ENCODE measurements around the gene RAD1.

The RAD1 gene

DNA sequence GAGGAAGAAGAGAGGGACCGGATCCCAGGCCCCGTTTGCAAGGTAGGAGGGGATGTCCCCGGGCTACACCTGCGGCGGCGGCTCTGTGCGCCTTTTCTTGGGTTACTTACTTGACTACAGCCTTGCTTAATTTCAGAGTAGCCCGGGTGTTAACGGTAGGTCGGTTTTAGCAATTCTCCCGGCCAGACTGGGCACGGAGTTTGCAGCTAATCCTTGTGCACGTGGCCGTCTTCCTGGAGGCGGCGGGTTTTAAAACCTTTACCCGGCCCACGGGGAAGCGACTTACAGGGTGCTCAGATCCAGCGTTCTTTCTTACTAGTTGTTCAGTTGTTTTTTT, 520 bp upstream of the RAD1 start:
- peak; percentile 11 for DNase-seq (ENCODE audit: low read depth)

DNA sequence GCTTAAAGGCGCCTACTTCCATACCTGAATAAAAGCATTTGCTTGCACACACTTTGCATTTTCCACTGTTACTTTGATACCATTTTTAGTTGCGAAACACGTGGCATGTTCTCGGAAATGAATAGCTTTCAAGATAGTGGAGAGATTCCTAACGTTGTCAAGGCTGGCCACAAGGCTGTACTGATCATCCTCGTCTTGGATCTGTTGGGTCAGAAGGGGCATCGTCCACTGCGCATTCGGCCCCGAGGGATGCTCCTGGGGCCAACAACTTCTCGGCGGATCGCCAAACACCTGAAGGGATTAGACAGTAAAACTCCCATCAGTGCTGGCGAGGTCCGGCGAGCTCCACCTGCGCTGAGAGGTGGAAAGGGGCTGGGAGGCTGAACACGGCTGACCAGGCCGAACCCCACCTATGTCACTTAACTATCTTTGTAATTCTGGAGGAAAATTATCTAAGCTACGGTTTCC, 599 bp downstream of the RAD1 start:
- no peak for DNase-seq (ENCODE audit: low read depth)

DNA sequence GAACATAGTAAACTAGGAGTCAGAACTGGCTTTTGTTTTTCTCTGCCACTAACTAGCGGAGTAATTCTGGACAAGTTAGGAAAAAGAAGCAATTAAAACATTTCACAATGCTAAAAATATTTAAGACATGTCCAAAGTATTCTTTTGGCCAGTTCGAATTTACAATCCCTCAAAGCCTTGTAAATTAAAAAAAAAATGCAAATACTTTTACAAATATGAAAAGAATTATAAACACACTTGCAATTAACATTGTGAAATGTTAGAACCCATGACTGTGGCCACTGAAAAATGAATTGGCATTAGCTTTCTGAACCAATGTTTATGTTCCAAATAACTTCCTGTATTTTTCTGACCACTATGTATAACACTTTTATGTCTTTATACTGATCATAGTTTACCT, 2.2 kb downstream of the RAD1 start:
- no peak for DNase-seq (ENCODE audit: low read depth)

DNA sequence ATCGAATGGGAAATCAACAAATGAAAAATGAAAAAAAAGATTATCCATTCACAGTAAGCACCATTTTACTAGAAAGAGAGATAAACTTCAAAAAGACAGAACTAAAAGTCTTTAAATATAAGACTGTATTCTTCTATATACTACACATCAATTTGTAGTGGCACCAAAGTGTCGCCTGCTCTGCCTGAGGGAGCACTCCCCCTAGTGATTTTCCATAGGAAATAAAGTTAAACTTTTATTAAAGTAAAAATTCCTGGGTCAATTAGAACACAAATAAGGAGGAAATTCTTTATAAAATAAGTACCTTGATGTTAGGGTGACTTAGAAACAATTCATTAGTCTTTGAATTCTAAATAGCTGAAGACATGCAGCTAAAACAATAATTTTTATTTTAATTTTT, 9.7 kb downstream of the RAD1 start:
- no peak for DNase-seq (ENCODE audit: low read depth)

DNA sequence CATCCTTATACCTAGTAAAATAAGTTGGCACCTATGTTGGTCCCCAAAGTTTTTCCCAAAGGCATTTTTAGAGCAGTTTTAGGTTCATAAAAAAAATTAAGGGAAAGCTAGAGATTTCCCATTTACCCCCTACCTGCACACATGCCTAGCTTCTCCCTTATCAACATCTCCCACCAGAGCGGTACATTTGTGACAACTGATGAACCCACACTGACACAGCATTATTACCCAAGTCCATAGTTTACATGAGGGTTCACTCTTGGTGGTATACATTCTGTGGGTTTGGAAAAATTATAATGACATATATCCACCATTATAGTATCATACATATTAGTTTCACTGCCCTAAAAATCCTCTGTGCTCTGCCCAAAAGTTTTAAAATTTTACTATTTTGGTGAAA, 12.0 kb downstream of the RAD1 start:
- DNase-seq (ENCODE audit: low read depth) = no peak

DNA sequence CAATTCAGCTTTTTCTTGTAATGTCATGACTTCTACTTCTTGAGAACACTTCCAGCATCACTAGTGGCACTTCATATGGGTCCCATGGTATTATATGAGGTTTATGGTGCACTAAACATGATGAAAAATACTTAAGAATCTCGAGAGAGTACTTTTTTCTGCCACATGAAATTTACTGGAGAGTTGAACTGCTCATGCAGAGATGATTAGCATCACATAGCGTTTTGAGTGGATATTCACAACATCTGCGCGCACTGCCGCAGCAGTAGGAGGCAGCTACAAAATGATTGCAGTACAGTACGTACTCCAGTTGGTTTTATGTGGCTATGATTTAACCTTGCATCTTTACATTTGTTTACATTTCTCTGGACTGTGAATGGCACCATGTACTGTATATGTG, 14.7 kb downstream of the RAD1 start:
- DNase-seq (ENCODE audit: low read depth) = no peak

DNA sequence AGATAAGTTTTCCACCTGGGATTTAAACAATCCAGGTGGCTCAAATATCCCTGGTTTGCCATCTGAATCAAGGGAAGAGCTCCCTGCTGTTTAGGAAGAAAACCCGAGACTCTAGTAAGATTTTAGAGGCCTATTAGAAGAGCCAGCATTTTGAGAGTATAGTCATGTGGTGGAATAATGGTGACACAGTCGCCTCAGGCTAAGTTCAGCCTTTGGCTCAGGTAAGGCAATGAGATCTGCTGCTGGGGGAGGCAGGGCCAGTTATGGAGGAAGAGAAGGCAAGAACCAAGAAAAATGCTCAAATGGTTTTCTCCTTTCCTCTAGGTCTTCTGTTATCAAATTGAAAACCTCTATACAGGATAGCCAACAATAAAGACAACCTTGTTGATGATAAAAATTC, 16.2 kb downstream of the RAD1 start:
- DNase-seq (ENCODE audit: low read depth) = no peak

DNA sequence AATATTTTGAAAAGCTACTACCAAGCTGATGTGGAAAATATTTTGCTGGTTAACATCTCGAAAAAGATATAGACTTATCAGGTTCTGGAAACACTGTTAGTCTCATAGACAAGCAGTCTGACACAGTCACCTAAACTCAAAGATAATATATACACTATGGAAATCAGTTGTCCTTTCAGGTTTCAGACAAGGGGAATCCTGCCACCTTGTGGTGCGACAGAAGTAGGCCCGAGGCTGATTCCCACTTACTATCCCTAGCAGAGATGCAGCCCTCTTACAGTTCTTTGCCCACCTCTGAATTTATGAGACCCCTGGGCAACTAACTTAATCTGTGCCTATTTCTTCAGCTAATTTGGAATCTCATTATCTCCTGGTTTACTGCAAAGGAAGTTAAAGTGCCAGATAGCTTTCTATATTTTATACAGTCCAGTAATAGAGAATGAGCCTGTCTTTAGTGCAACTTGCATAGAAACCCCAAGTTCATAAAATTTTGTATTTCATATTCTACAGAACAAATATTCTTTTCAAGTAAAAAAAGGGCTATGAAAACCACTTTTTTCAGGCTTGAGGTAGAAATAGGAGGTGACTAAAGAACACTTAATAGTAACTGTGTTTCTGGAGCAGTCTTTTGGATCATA, 16.9 kb downstream of the RAD1 start:
- DNase-seq (ENCODE audit: low read depth) = peak; percentile 46

DNA sequence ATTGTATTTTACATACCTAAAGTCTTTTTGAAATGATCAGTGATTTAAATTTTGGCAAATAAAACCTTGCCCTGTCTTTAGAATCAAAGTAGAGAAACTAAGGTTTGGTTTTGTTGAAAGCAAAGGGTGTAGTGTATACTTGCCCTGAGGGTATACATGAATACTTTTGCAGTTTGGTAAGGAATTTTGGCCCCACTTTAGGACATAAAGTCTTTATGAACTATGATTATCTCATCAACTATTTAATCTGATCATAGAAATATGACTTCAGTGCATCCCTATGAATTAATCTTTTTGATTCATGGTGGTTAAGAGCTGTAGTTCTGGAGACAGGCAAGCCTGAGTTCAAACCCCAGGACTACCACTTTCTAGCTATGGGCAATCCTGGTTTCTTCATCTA, 17.7 kb downstream of the RAD1 start:
- no peak for DNase-seq (ENCODE audit: low read depth)

DNA sequence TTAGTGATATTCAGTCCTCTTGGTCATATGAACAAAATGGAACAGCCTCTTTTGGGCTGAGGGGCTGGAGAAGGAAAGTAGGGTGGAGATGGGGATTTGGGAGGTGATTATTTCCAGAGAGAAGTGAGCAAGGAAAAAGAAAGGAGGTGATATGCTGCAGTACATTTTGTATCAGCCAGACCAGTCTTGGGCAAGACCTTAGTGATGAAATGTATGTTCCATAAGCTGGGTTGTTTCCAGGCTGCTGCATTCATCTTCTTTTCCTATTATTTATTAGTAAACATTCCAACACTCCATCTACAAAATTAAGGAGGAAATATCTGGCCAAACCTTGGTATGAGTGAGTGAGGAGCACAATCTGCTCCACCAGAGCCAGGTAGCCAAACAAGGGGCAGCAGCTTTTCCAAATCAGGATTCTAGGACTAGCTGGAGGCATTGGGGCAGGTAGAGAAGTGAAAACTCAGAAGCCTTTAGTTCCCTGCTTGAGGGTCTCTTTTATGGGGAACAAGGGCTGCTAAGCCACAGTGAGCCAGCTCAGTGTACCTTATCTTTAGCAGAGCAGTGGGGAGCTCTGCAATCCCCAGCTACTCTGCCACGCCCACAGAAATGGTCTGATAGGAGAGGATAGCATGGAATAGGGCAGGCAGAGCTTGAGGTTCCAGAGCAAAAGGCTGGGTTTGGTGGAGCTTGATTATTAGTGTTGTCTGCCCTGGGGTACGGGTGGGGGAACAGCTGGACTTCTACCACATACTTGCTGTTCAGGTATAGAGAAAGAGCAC, 19.5 kb downstream of the RAD1 start:
- DNase-seq (ENCODE audit: low read depth) = no peak

DNA sequence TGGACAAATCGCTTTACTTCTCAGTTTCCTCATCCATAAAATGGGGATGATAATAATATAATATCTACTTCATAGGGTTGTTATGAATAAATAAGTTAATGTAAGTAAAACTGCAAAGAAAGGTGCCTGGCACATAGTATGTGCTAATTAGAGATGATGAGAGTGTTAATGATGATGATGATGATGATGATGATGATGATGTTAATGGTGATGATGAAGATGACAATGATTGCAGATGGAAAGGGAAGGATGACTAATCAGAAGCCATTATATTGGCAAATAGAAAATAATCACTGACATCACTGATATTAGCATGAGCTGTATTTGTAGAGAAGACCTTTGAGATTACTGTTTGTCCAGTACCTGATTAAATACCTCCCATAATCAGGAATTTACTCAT, 20.6 kb downstream of the RAD1 start:
- DNase-seq (ENCODE audit: low read depth) = no peak

DNA sequence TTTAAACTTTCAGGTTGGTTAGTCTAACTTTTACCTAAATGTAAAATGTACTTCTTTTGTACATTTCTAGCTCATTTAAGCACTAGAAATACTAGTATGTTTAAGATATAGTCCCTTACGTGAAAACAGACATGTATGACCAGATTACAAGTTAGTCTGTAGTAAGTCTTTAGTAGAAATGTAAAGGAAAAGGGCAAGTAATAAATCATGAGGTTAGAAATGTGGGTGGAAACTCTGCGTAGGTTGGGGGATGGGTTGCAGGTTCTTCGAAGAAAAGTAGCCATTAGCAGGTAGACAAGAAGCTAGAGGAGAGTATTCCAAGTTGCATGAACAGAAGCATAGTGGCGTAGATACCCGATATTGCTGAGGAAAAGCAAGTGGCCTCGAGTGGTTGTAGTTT, 22.9 kb downstream of the RAD1 start:
- DNase-seq (ENCODE audit: low read depth) = no peak

DNA sequence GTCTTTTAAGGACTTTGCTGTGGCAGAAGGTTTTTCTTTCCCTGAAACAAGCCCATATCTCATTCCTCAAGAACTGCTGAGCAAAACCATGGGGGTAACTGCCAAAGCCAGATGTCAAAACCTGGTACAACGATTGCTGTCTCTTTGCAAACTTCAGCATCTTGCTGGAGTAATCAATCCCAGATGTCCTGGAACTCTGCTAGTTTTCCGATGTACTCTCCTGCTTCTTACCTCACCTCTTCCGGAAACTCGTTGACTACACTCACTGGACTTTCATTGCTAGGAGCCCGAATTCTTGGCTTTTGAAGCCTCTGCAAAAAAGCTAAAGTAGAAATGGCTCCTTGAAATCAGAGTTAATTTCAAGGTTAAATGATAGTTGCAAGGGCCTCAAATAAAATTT, 23.3 kb downstream of the RAD1 start:
- DNase-seq (ENCODE audit: low read depth) = no peak

DNA sequence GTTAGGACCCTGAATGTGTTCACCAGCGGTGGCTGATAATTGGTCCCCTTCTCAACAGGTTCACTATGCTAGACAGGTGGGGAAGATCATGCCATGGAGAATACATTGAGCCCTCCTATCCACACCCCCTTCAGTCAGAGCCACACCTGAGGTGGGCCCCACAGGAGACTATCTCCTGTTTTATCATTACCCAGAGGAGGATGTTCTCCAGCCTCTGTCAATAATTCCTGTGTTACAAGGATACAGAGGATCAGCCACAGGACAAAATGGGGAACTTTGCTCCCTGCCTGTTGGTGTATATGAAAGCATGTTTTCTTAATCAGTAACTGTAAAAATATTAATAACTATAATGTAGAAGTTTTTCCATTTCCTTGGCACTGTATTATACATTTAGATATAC, 25.9 kb downstream of the RAD1 start:
- no peak for DNase-seq (ENCODE audit: low read depth)

DNA sequence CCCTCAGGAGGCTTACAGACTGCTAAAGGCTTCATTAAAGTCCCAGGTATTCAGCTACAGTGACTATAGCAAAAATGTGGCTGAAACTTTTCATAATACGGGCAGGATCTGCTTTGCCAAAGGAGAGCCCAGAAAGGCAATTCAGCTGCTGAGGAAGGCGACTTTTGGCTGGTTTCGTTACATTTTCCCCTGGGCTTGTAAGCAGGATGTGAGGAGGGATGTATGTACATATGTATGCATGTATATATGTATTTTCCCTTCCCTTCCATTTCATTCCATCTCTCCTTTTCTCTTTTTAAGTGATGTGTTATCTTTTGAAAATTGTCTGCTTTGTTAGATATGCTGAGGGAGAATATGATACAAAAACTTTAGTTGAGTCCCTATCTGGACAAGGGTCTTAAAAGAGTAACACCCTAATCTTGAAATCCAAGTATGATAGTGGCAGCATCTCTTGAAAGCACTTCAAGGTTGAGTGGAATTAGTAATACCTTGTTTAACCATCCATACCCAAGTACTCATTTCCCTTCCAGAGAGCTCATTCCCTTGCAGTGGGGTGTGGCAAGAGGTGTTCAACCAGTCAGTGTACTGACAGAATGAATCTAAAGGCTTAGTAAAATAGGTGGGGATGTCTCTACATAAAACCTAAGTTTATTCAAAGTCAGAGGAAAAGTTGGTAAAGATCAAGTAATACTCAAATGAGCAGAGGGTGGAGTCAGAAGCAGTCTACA, 28.7 kb downstream of the RAD1 start:
- DNase-seq (ENCODE audit: low read depth) = no peak

DNA sequence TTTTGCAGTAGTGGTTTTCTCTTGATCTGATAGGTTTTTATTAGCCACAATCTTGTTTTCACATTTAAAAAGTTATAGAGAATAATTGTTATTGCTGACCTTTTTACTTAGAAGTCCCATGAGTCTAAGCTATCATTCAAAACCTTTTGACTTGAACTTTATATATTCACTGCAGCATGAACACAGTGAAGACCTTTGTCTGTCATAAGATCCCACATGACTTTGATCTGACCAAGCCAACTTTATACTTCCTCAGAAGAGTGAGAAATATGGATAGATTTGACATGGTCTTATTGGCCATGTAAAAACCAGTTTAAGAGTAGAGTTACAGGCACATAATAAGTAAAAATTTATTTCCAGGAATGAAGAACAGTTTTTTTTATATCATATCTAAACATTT, 34.1 kb downstream of the RAD1 start:
- DNase-seq (ENCODE audit: low read depth) = no peak

DNA sequence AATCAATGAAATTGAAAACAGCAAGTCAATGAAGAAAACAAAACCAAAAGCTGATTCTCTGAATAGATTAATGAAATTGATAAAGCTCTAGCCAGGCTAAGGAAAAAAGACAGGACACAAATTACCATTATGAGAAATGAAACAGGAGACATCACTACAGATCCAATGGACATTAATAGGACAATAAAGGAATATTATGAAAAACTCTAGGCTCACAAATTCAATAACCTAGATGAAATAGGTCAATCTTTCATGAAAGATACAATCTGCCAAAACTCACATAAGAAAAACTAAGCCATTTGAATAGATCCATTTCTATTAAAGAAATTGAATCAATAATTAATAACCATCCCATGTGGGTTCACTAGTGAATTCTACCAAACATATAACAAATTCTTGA, 39.0 kb downstream of the RAD1 start:
- DNase-seq (ENCODE audit: low read depth) = no peak

DNA sequence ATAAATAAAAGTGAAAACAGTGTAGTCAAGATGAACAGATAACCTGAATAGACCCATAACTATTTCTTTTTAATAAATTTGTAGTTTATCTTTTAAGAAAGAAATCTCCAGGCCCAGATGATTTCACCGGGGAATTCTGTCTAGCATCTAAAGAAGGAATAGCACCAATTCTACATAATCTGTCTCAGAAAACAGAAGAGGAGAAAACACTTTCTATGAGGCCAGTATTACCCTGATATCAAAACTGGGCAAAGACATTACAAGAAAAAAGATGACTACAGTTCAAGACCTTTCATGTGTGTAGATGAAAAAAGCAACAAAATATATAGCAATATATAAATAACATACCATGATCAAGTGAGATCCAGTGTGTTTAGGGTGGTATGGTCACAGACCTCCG, 44.9 kb downstream of the RAD1 start:
- no peak for DNase-seq (ENCODE audit: low read depth)

DNA sequence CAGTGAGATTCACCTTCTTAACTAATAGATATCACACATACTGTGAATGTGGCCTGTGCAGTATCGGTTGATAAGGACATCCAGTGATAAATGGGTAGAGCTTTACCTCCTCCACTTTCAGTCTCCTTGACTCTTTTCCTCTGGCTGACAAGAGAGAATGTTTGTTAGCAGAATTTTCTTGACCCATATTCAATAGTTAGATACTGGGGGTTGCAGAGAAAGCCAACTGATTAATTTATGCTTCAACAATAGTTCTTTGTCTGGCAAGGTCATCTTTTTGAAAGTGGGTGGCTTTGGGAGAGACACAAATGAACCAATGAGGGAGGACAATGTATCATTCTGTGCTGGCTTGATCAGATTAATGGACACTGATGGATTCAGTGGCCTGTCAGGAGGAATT, 46.0 kb downstream of the RAD1 start:
- DNase-seq (ENCODE audit: low read depth) = no peak

DNA sequence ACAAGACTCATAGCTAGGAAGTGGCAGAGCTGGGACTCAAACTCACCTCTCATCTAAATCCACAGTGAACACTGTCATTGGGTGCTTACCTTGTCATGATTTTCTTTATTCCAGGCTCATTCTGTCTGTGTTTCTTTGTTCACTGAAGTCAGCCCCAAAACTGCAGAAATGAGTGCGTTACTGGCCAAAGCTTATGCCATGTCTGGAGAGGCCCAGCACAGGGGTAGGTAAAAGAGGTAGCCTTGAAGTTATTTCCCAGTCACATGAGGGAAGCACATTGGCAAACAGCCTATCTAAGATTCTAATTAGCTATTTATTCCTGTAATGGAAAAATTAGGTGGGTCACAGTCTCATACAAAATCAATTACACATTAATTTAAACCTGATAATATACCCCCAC, 46.5 kb downstream of the RAD1 start:
- no peak for DNase-seq (ENCODE audit: low read depth)

DNA sequence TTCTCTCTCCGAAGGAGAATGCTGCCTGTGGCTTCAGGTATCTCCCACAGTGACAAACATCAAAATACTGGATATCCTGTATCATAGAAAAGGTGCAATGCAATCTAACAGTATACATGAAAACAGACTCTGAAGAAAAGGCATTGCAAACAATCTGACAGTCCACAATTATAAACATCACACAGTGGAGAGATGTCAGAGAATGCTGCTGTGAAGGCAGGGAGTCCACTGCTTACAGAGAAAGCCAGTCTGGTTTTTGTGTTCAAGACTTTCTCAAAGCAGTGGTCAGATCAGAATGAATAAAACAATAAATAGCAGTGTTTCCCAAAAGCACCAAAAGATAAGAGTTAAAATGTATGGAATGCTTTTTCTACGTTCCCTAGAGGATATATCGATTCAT, 47.6 kb downstream of the RAD1 start:
- DNase-seq (ENCODE audit: low read depth) = no peak

DNA sequence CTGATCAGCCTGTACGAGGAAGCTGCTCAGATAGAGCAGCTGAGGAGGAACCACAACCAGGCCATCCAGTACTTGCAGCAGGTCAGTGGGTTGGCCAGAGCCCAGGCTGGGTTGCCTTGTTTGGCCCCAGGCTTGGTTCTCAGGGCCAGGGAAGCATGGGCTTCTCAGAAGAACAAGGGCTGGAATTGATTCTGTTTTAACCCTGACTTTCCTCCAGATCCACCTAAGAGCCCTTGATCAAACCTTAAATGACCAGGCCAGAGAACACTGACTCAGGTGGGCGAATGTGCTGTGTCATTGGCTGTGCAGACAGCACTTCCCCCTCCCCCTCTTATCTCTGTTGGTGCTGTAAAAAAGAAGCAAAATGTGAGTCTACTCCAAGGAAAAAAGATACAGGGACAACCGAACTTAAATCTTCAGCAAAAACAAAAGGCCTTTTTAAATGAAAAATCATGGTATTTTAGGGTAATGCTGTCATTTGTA, 48.3 kb downstream of the RAD1 start:
- DNase-seq (ENCODE audit: low read depth) = no peak

DNA sequence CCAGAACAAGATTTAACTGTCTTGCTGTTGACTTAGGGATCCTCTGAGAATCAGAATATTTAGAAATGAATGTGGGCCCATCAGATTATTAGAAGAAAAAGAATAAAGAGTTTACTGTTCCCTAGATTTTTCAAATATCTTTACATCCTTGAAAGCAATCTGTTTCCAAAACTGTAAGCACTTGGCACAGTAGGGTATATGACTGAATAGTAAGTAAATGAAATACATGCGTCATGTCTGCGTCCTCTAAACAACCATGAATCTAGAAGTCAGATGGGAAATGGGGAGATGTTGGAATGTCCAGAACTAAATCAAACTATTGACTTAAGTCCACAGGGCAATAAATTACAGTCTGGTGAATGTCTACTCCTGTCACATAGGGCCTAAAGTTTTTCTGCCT, 50.2 kb downstream of the RAD1 start:
- DNase-seq (ENCODE audit: low read depth) = no peak

Measured in activated T-cell treated with anti-CD3 and anti-CD28 coated beads for 24 hours (primary cell).